PC-3 (cell line): Measurements from ENCODE around the gene TNFRSF4. TPM values are rescaled to one million over a fixed set of nuclear protein-coding genes. Genes with fewer than 3 reads are reported as not detected.

Experiments
- ATAC-seq: fragments of 200-7000 bp; cut with Tn5 transposase; 2 replicates; pipeline ENCODE4 v1.9.1; 2020; ENCODE audit warnings: mild to moderate bottlenecking, moderate library complexity
- BruUV-seq: library from RNA; stranded (reverse); fragments of 400-500 nt; replicated peaks from 2 replicates; lab custom pipeline; 2021; lab: Mats Ljungman, UMichigan
- CTCF ChIA-PET: fragments of 300-600 bp; sonication (Branson Sonifier 250); formaldehyde crosslinking; loops from one replicate; lab custom pipeline; 2022; ENCODE audit warnings: antibody characterized with exemption; lab: Charles Lee
- POLR2A ChIA-PET: fragments of 300-600 bp; sonication (Branson Sonifier 250); formaldehyde crosslinking; loops from one replicate; lab custom pipeline; 2022; ENCODE audit warnings: antibody characterized with exemption; ENCODE audit not compliant: unreplicated experiment; lab: Charles Lee
- DNase-seq: peaks from one replicate; pipeline ENCODE4 v3.0.0-alpha.2; 2015
- H2AFZ ChIP-seq: fragments of 300-600 bp; sonication (generic); 2 replicates; pipeline ENCODE4 v1.6.0; 2016; ENCODE audit warnings: antibody characterized with exemption, low read length
- H3F3A ChIP-seq: fragments of 300-600 bp; sonication (generic); one replicate; pipeline ENCODE4 v1.6.0; 2017; ENCODE audit warnings: antibody characterized with exemption, low read length, control low read depth, mild to moderate bottlenecking; ENCODE audit not compliant: unreplicated experiment
- H3K27ac ChIP-seq: fragments of 300-600 bp; sonication (generic); 2 replicates; pipeline ENCODE4 v1.5.1; 2016; ENCODE audit warnings: mild to moderate bottlenecking, low read length
- H3K27me3 ChIP-seq: fragments of 300-600 bp; sonication (generic); 2 replicates; pipeline ENCODE4 v1.6.1; 2016; ENCODE audit warnings: low read length, mixed read lengths
- H3K36me3 ChIP-seq: fragments of 300-600 bp; sonication (generic); 2 replicates; pipeline ENCODE4 v1.6.1; 2016; ENCODE audit warnings: low read depth, mixed run types, low read length, mixed read lengths
- H3K4me1 ChIP-seq: fragments of 300-600 bp; sonication (generic); 2 replicates; pipeline ENCODE4 v1.5.1; 2016; ENCODE audit warnings: low read length; ENCODE audit not compliant: insufficient read depth
- H3K4me2 ChIP-seq: fragments of 300-600 bp; sonication (generic); 2 replicates; pipeline ENCODE4 v1.6.0; 2016; ENCODE audit warnings: low read length
- H3K4me3 ChIP-seq: fragments of 300-600 bp; sonication (generic); 2 replicates; pipeline ENCODE4 v1.5.1; 2016; ENCODE audit warnings: mild to moderate bottlenecking, low read length, mixed read lengths
- H3K79me2 ChIP-seq: fragments of 300-600 bp; sonication (generic); 2 replicates; pipeline ENCODE4 v1.6.1; 2017; ENCODE audit warnings: low read length, mixed read lengths
- H3K9ac ChIP-seq: fragments of 300-600 bp; sonication (generic); 2 replicates; pipeline ENCODE4 v1.6.0; 2016; ENCODE audit warnings: mild to moderate bottlenecking, low read length
- H3K9me2 ChIP-seq: fragments of 300-600 bp; sonication (generic); replicated peaks from 2 replicates; pipeline ENCODE4 v1.6.1; 2016; ENCODE audit warnings: mixed run types, low read length, mixed read lengths
- H3K9me3 ChIP-seq: fragments of 300-600 bp; sonication (generic); 2 replicates; pipeline ENCODE4 v1.6.1; 2016; ENCODE audit warnings: low read length, mixed read lengths
- H4K20me1 ChIP-seq: fragments of 300-600 bp; sonication (generic); 2 replicates; pipeline ENCODE4 v1.6.1; 2016; ENCODE audit warnings: low read length, mixed read lengths
- EZH2 ChIP-seq: fragments of 300-600 bp; sonication (generic); IDR thresholded peaks from one replicate; pipeline ENCODE4 v1.6.1; 2017; ENCODE audit warnings: antibody characterized with exemption, mild to moderate bottlenecking, low read length; ENCODE audit not compliant: unreplicated experiment
- EZH2phosphoT487 ChIP-seq: fragments of 300-600 bp; sonication (generic); IDR thresholded peaks from 2 replicates; pipeline ENCODE4 v1.6.1; 2018; ENCODE audit warnings: mild to moderate bottlenecking, antibody characterized with exemption, low read length, borderline replicate concordance
- intact Hi-C: fragments of 100-400 bp; cut with micrococcal nuclease; formaldehyde crosslinking; loops from 2 replicates; pipeline ENCODE4 v1.9.0; 2023
- total RNA-seq: library from RNA; depleted of rRNA; stranded (reverse); fragments of >200 nt; gene quantifications from 2 replicates; pipeline ENCODE4 v1.2.3, GENCODE V29; 2014
- TF ChIP-seq, protein P1 (sequence below): fragments of 300-600 bp; sonication (generic); conservative IDR thresholded peaks from 2 replicates; pipeline ENCODE4 v1.5.1; 2017; ENCODE audit warnings: antibody characterized with exemption, low read depth, mild to moderate bottlenecking, low read length

TNFRSF4 gene
- total RNA-seq, 1 experiment from 2014 or later = 0.11 TPM

DNA sequence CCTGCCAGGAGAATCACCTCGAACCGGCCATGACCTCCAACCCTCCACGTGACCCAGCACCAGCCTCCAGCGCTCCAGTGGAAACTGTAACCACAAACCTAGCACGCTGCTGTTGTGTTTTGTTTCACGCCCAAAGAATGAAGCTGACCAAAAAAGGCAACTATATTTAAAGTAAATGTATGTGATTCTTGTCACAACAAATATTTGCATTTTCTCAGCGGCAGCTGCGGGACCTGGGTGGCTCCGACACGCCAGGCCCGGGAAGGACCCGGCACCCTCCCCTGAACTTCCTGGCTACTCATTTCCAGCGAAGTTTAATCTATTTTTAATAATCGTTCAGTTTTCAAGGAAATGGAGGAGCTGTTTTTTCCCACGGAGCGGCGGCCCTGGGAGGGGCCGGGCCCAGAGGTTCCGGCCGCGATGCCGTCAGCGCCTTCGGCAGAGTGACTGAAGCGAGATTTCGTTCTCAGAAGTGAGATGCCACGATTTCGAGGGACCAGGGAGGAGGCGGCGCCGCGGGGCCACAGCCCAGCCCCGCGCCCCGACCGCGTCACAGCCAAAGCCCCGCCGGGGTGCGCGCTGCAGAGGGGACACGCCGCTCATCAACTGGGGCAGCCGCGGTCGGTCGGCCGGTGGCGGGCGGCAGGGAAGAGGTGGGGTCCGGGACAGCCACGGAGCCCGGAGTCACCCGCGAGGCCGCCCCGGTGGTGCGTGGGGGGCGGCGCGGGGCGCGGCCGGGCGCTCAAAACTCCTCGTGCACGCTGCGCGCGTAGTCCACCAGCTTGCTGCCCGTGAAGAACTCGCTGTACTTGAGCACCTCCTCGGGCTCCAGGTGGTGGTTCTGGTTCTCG, 3.0 kb upstream of the TNFRSF4 start:
- intact Hi-C loops = no loop called here
- H4K20me1 ChIP-seq = no peaks in the 10 kb centered on the region
- H3K4me1 ChIP-seq = no peaks in the 10 kb centered on the region
- no peak for DNase-seq
- CTCF ChIA-PET = interaction anchor here (0.5 kb wide), 1 partner anchor 75 kb away, joined by 3 read pairs; no protein-coding TSS in a partner anchor
- TF ChIP-seq, protein P1, sequence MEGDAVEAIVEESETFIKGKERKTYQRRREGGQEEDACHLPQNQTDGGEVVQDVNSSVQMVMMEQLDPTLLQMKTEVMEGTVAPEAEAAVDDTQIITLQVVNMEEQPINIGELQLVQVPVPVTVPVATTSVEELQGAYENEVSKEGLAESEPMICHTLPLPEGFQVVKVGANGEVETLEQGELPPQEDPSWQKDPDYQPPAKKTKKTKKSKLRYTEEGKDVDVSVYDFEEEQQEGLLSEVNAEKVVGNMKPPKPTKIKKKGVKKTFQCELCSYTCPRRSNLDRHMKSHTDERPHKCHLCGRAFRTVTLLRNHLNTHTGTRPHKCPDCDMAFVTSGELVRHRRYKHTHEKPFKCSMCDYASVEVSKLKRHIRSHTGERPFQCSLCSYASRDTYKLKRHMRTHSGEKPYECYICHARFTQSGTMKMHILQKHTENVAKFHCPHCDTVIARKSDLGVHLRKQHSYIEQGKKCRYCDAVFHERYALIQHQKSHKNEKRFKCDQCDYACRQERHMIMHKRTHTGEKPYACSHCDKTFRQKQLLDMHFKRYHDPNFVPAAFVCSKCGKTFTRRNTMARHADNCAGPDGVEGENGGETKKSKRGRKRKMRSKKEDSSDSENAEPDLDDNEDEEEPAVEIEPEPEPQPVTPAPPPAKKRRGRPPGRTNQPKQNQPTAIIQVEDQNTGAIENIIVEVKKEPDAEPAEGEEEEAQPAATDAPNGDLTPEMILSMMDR = no peak
- TF ChIP-seq EZH2 (no peak), EZH2phosphoT487 (no peak)
- BruUV-seq = no TSS peak
- no peaks in the 10 kb centered on the region for H3K79me2 ChIP-seq
- POLR2A ChIA-PET = no interaction called here
- H3K27me3 ChIP-seq = no peaks in the 10 kb centered on the region
- H3K36me3 ChIP-seq = peaks cover 30% of the 10 kb centered on the region; the same call in 1 of the 2 replicates
- no peak for ATAC-seq
- no peak overlapping the region for H3K9ac ChIP-seq
- H3K9me2 ChIP-seq = no peaks in the 10 kb centered on the region
- H3K9me3 ChIP-seq = no peaks in the 10 kb centered on the region
- H2AFZ ChIP-seq = no peak overlapping the region
- H3F3A ChIP-seq = no peaks in the 10 kb centered on the region
- no peak overlapping the region for H3K4me2 ChIP-seq
- H3K27ac ChIP-seq = no peak overlapping the region
- H3K4me3 ChIP-seq = no peak overlapping the region

DNA sequence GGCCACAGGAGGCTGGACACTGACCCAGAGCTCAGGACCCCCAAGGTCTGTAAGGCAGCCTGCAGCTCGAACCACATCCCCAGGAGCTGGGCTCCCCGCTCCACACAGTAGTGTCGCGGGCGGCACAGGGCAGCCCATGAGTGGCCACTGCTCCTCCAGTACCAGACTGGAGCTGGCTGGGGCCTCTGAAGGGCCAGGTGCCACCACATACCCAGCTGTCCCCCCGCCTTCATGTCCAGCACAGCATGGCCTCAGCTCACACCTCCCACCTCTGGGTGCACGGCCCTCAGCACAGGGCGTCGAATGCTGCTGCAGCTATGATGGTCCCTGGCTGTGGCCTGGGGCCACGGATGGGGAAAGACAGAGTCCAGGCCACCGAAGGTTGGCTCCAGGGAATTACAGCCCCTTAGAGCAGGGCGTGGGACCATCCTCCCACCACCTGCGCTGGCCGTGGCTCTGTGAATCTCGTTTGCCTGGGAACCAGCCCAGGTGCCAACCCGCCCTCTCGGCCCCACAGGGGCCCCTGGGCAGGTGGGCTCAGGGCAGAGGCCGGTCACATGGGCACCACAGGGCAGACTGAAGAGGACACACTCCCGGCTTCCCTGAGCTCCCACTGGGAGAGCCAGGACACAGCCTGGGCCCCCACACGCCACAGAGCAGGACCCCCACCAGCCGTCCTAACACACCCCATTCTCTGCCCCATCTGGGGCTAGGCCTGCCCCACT, 2.1 kb upstream of the TNFRSF4 start:
- no peaks in the 10 kb centered on the region for H3K4me1 ChIP-seq
- intact Hi-C loops = no loop called here
- no peaks in the 10 kb centered on the region for H3K79me2 ChIP-seq
- CTCF ChIA-PET = interaction anchor here (0.6 kb wide), 2 partner anchors 34 to 75 kb away, joined by 3 to 5 read pairs; no protein-coding TSS in a partner anchor
- peaks cover 21% of the 10 kb centered on the region; the same call in 1 of the 2 replicates for H3K36me3 ChIP-seq
- ATAC-seq (no peak), DNase-seq (no peak)
- H3K27me3 ChIP-seq = no peaks in the 10 kb centered on the region
- no peaks in the 10 kb centered on the region for H3K9me2 ChIP-seq
- no peak overlapping the region for H3K4me2 ChIP-seq
- no peak overlapping the region for H3K27ac ChIP-seq
- no peaks in the 10 kb centered on the region for H3K9me3 ChIP-seq
- no peaks in the 10 kb centered on the region for H3F3A ChIP-seq
- POLR2A ChIA-PET = no interaction called here
- no peaks in the 10 kb centered on the region for H4K20me1 ChIP-seq
- BruUV-seq = no TSS peak
- no peak overlapping the region for H2AFZ ChIP-seq
- TF ChIP-seq, protein P1 = no peak
- TF ChIP-seq EZH2phosphoT487 = no peak
- TF ChIP-seq EZH2 = no peak
- no peak overlapping the region for H3K4me3 ChIP-seq
- no peak overlapping the region for H3K9ac ChIP-seq
